HG02884 (cell line): Measurements from ENCODE around the gene ZNHIT3.
"Not testable (repeated sequence)": the region's sequence is repeated elsewhere in the genome, so short reads cannot be mapped to it uniquely, and the experiment has no call there.

Experiments
- ATAC-seq: cut with Tn5 transposase; IDR thresholded peaks from one replicate; pipeline ENCODE4 v1.9.1; 2021; ENCODE audit warnings: mild to moderate bottlenecking, moderate library complexity; ENCODE audit not compliant: unreplicated experiment

The ZNHIT3 gene

GRCh38 chr17:36486204-36487194 lies at the start of gene ZNHIT3:
Gene ZNHIT3 (plus strand): TSS chr17:36486681. CDS start chr17:36486700, 19 bp downstream.
- peak; percentile 89 for ATAC-seq

DNA sequence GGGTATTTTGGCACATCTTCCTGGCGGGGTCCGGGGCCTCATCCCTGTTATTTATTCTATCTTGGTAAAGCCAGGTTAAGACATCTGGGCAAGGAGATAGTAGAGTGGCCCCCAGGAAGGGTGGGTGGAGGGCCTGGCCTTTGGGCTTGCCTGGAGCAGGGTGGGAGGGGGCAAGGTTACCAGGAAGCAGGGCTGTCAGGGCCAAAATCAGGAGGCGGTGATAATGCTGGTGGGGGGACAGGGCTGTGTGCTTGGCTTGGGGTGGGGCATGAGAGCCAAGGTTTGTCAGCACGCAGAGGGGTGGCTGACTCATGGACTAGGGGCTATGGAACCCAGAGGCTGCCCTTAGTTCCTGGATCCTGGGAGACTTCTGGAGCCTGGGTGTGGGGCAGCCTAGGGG lies 44.7 kb upstream of the ZNHIT3 start:
- not testable (repeated sequence) for ATAC-seq

- ATAC-seq = no peak
These were observed 42.7 kb upstream of the ZNHIT3 start for GRCh38 chr17:36443777-36444176.

GRCh38 chr17:36449997-36450396 lies 36.5 kb upstream of the ZNHIT3 start:
- ATAC-seq = not testable (repeated sequence)

GRCh38 chr17:36452888-36453287 lies 33.6 kb upstream of the ZNHIT3 start:
- ATAC-seq = not testable (repeated sequence)

GRCh38 chr17:36457701-36458100 lies 28.8 kb upstream of the ZNHIT3 start:
- not testable (repeated sequence) for ATAC-seq

GRCh38 chr17:36459045-36459444 lies 27.4 kb upstream of the ZNHIT3 start:
- ATAC-seq = no peak

DNA sequence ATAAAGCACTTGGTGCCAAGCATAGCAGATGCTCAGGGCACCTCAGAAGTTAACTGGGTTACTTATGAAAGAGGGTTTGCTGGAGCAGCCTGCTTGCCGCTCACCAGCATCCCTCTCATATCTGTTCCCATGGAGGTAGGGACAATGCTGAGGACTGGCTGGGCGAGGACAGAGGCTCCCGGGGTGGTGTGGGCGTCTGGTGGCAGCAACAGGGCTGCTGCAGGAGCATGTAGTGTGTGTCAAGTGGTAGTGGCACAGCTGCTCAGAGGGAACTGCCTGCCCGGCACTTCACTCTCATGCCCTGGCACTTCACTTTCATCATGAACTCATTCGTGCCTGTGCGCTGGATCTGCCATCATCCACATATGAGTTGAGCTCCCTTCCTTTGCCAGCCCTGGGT lies 26.9 kb upstream of the ZNHIT3 start:
- ATAC-seq = no peak

- ATAC-seq = no peak
These were observed 26.1 kb upstream of the ZNHIT3 start for GRCh38 chr17:36460265-36460937.

DNA sequence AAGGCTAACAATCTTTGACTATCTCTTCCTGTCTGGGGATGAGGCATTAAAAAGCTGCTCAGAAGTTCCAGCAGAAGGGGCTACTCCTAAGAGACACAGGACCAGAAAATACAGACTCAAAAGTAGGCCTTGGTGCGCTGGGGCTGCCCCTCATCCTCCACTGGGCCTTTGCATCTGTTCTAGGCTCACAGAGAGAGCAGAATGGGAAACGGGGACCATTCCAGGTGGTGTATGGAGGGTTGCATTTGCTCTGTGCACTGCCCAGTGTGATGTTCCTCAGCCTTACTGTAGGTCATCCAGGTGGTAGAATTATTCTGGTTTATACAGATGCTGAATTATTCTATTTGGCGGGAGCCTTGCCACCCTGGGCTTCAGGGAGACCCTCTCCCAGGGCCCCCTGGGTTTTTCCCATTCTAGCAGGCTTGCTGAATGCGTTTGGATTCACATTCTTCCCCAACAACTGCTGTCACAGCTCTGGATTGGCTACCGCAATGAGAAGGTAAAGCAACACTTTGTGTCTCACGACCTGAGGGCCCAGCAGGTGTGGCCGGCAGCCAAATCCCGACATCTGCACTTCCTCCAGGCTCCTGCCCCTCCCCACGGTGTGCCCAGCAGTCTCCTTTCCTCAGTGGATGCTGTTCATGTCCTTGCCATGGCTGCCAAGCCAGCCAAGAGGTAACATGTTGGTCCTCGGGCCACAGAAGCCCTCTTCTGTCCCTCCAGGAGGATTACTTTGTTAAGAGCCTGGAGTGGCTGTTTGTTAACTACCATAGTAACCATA lies 25.0 kb upstream of the ZNHIT3 start:
- ATAC-seq = no peak

DNA sequence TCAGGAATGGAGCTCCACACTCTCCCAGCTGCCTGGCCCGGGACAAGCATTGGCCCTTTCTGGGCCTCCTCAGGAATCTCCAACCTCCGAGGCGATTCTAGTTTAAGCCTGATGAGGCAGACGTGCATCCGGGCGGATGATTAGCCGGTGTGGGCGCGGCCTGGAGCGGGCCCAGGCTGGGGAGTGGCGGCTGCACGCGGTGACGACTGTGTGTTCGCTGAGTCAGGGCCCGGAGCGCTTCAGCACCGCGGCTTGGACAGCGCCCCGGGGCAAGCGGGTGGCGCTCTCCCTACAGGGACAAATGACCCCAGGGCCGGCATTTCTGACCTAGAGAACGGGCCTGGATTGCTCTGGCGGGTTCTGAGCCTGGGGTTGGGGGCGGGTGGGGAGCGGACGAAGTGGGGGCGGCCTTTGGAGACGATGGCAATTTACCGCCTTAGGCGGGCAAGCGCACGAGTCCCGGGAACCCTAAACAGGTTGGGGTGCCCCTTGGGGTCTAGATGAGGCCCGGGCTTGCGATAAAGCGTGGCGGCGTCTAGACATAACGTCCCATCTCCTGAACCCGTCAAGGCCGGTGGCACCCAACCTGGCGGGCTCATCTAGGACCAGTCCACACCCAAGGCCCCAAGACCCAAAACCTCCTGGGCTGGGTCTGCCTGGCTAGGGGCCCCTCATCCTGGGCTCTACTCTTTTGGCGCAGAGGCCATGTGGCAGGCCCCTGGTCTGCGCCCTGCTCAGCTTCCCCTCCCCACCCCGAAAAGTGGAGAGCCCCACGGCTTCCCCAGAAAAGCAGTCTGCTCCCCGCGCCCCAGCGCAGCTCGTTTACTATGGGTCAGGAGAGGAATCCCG lies 22.3 kb upstream of the ZNHIT3 start:
- no peak for ATAC-seq

DNA sequence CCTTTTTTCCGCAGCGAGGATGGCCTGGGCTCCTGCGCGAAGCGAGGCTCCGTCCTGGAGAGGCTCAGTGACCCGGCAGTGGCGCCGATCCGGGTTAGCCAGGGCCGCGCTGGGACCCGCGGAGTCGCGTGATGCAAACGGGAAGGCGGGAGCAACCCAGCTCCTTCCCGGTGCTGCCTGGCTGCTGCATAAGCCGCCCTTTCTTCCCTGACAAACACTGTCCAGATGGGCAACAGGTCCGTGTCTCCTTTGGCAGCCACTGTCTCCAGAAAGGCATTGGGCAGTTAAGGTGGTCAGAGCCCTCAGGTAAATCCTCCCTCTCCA lies 21.8 kb upstream of the ZNHIT3 start:
- no peak for ATAC-seq

GRCh38 chr17:36468903-36469635 lies 17.4 kb upstream of the ZNHIT3 start:
- no peak for ATAC-seq

GRCh38 chr17:36469733-36470132 lies 16.7 kb upstream of the ZNHIT3 start:
- no peak for ATAC-seq

GRCh38 chr17:36470499-36470898 lies 16.0 kb upstream of the ZNHIT3 start:
- no peak for ATAC-seq

- no peak for ATAC-seq
These were observed 11.9 kb upstream of the ZNHIT3 start for GRCh38 chr17:36474571-36474970.

DNA sequence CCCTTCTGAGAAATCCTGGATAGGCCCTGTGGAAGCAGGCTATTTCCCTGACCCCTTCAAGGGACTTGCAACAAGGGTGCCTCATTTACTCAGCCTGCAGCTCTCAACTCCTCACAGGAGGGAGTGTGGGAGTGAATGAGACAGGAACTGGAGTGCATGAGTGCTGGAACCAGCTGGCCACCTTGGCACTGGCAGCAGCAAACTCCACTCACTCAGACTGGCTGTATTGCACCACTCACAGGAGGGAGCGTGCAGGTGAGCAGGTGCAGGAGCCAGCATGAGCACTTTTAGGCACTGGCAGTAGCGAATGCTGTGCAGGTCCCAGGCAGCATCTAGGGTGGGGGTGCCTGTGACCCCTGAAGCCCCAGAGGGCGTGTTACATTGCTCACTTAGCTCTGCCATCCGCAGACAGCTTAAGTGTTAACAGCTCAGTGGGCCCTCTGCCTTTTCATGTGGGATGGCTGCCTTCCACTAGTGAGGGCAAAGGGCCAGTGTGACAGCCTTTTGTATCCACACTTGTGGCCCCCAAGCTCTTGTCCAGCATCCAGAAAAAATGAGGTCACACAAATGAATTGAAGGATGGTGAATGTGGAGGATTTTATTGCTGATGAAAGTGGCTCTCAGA lies 11.0 kb upstream of the ZNHIT3 start:
- no peak for ATAC-seq

DNA sequence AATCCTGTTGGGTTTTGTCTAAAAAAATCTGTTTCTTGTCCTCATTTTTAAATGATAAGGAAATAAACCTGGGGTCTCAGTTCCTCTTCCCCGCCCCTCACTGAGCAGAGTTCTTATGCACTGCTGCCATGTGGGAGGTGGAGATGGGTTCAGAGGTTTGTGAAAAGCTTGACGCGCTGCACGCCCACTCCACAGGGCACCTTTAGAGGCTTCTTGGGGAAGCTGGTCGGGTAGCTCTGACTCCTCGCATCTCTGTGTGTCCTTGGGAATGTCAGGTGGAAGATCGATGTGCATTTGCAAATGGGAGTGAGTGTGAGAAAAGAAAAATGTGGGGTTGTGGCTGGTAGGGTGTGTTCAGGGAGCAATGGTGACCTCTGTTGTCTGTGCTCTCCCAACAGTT lies 4.7 kb upstream of the ZNHIT3 start:
- ATAC-seq = no peak
